HepG2 (cell line): ENCODE data around the gene CHD9. TPM values are rescaled to one million over a fixed set of nuclear protein-coding genes. Genes with fewer than 3 reads are reported as not detected.

Experiments
- AGO2 ChIP-seq: fragments of 200-400 bp; formaldehyde crosslinking; optimal IDR thresholded peaks from 2 replicates; pipeline ENCODE3; 2017; ENCODE audit warnings: mild to moderate bottlenecking, low read depth, low read length, moderate library complexity
- CBX2 ChIP-seq, 2 experiments: fragments of 200-600 bp in 1 of 2; sonication (generic); formaldehyde crosslinking in 1 of 2; IDR thresholded peaks; 2 replicates each; pipeline versions ENCODE4 v1.7.0 to v1.8.1; 2018 to 2022; ENCODE audit warnings: low read depth in 2 of 2, low read length in 1 of 2, mild to moderate bottlenecking in 1 of 2, missing genetic modification reagents in 1 of 2
- SIX1 ChIP-seq: sonication (generic); formaldehyde crosslinking; IDR thresholded peaks from 2 replicates; pipeline ENCODE4 v1.4.0; 2020; ENCODE audit warnings: missing genetic modification reagents, borderline replicate concordance
- TBP ChIP-seq: sonication (generic); formaldehyde crosslinking; IDR thresholded peaks from 2 replicates; pipeline ENCODE4 v1.5.0; 2020; ENCODE audit warnings: missing genetic modification reagents
- ZNF260 ChIP-seq: sonication (generic); formaldehyde crosslinking; IDR thresholded peaks from 2 replicates; pipeline ENCODE4 v1.4.0; 2020; ENCODE audit warnings: missing genetic modification reagents, low read depth, mild to moderate bottlenecking, borderline replicate concordance
- ZNF496 ChIP-seq: sonication (generic); formaldehyde crosslinking; IDR thresholded peaks from 2 replicates; pipeline ENCODE4 v1.8.1; 2023; ENCODE audit warnings: mild to moderate bottlenecking, moderate library complexity, missing genetic modification reagents; ENCODE audit not compliant: insufficient replicate concordance
- ZNF564 ChIP-seq: sonication (generic); formaldehyde crosslinking; IDR thresholded peaks from 2 replicates; pipeline ENCODE4 v1.8.1; 2023; ENCODE audit warnings: mild to moderate bottlenecking, missing genetic modification reagents
- ZNF773 ChIP-seq: sonication (generic); formaldehyde crosslinking; IDR thresholded peaks from 2 replicates; pipeline ENCODE4 v1.4.0; 2020; ENCODE audit warnings: missing genetic modification reagents, borderline replicate concordance
- ZSCAN29 ChIP-seq: sonication (generic); formaldehyde crosslinking; conservative IDR thresholded peaks from 2 replicates; pipeline ENCODE4 v1.4.0; 2020; ENCODE audit warnings: mild to moderate bottlenecking, missing genetic modification reagents
- polyA plus RNA-seq, 8 experiments: library from polyadenylated mRNA; depleted of rRNA in 3 of 8; stranded (reverse) in 7 of 8; unstranded in 1 of 8; fragments of >200 nt; fragmentation: Illumina TruSeq in 4 of 8; extraction: Trizol in 4 of 8; gene quantifications; 2 replicates each; pipeline versions ENCODE4 v1.2.1 to v1.2.3, GENCODE V29; 2011 to 2016; ENCODE audit warnings: low read depth in 4 of 8, missing spikeins in 1 of 8, mixed read lengths in 1 of 8; ENCODE audit not compliant: insufficient read depth in 1 of 8
- total RNA-seq, 5 experiments: library from RNA; depleted of rRNA; stranded (reverse); fragments of >200 nt; fragmentation: Illumina TruSeq; extraction: Trizol; gene quantifications; 2 replicates each; pipeline ENCODE4 v1.2.3, GENCODE V29; 2016; ENCODE audit warnings: low read depth in 1 of 5
- TF ChIP-seq, protein P1 (sequence below): sonication (generic); formaldehyde crosslinking; IDR thresholded peaks from 2 replicates; pipeline ENCODE4 v1.9.0; 2021; ENCODE audit warnings: mild to moderate bottlenecking, missing genetic modification reagents
- TF ChIP-seq, protein P2 (sequence below): IDR thresholded peaks from 2 replicates; pipeline ENCODE4 v1.6.1; 2012; ENCODE audit warnings: low read depth, low read length, improper control_type of control experiment
- TF ChIP-seq, protein P3 (sequence below): sonication (generic); formaldehyde crosslinking; IDR thresholded peaks from 2 replicates; pipeline ENCODE4 v1.5.0; 2020; ENCODE audit warnings: mild to moderate bottlenecking, missing genetic modification reagents, borderline replicate concordance
- TF ChIP-seq, protein P4 (sequence below): sonication (generic); formaldehyde crosslinking; IDR thresholded peaks from 2 replicates; pipeline ENCODE4 v1.4.0; 2020; ENCODE audit warnings: missing genetic modification reagents; ENCODE audit errors: not compliant biosample characterization

The CHD9 gene
- total and polyA plus RNA-seq, 2 of the 13 experiments (the other 11 are each of a cell fraction or from before 2014, with no cell fraction given): 23.4 to 27.7 TPM

DNA sequence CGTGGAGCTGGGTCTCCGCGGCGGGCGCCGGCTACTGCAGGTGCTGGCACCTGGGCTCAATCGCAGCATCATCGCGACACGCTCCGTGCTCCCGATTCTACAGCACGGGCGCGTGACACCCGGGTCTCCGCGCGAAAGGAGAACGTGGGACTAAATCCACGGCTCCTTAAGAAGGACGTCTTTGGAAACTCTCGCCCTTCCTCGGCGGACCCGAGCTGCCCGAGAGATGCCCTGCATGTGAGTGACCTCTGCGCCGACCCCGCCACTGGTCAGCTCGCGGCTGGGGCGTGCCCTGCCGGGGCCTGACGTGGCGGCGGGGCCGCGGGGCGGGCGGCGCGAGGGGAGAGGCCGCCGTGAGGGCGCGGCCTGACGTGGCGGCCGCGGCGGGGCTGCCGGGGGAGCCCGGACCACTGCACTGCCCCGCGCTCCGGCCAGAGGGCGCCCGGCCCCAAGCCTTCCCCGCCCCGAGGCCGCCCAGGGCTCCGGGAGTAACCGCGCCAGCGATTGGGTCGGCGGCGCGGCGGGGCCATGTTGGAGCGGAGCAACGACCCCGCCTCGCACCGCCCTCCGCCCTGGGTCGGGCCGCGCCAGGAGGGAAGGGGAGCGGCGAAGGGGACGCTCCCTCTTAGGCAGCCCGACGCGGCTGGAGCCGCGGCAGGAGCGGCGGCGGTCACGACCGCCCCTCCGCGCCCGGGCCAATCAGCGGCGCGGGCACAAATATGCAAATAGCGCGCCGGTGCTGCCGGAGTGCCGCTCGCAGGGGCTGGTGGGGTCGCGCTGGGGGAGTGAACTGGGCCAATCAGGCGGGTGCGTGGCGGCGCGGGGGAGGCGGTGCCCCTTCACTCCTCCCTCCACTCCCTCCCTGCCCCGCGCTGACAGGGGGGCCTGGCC is 75.6 kb downstream of the CHD9 start (continued):
- TF ChIP-seq, protein P1, sequence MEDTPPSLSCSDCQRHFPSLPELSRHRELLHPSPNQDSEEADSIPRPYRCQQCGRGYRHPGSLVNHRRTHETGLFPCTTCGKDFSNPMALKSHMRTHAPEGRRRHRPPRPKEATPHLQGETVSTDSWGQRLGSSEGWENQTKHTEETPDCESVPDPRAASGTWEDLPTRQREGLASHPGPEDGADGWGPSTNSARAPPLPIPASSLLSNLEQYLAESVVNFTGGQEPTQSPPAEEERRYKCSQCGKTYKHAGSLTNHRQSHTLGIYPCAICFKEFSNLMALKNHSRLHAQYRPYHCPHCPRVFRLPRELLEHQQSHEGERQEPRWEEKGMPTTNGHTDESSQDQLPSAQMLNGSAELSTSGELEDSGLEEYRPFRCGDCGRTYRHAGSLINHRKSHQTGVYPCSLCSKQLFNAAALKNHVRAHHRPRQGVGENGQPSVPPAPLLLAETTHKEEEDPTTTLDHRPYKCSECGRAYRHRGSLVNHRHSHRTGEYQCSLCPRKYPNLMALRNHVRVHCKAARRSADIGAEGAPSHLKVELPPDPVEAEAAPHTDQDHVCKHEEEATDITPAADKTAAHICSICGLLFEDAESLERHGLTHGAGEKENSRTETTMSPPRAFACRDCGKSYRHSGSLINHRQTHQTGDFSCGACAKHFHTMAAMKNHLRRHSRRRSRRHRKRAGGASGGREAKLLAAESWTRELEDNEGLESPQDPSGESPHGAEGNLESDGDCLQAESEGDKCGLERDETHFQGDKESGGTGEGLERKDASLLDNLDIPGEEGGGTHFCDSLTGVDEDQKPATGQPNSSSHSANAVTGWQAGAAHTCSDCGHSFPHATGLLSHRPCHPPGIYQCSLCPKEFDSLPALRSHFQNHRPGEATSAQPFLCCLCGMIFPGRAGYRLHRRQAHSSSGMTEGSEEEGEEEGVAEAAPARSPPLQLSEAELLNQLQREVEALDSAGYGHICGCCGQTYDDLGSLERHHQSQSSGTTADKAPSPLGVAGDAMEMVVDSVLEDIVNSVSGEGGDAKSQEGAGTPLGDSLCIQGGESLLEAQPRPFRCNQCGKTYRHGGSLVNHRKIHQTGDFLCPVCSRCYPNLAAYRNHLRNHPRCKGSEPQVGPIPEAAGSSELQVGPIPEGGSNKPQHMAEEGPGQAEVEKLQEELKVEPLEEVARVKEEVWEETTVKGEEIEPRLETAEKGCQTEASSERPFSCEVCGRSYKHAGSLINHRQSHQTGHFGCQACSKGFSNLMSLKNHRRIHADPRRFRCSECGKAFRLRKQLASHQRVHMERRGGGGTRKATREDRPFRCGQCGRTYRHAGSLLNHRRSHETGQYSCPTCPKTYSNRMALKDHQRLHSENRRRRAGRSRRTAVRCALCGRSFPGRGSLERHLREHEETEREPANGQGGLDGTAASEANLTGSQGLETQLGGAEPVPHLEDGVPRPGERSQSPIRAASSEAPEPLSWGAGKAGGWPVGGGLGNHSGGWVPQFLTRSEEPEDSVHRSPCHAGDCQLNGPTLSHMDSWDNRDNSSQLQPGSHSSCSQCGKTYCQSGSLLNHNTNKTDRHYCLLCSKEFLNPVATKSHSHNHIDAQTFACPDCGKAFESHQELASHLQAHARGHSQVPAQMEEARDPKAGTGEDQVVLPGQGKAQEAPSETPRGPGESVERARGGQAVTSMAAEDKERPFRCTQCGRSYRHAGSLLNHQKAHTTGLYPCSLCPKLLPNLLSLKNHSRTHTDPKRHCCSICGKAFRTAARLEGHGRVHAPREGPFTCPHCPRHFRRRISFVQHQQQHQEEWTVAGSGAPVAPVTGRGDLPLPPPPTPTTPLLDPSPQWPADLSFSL (CRISPR knock-in tag): no peak
- TF ChIP-seq, protein P2, sequence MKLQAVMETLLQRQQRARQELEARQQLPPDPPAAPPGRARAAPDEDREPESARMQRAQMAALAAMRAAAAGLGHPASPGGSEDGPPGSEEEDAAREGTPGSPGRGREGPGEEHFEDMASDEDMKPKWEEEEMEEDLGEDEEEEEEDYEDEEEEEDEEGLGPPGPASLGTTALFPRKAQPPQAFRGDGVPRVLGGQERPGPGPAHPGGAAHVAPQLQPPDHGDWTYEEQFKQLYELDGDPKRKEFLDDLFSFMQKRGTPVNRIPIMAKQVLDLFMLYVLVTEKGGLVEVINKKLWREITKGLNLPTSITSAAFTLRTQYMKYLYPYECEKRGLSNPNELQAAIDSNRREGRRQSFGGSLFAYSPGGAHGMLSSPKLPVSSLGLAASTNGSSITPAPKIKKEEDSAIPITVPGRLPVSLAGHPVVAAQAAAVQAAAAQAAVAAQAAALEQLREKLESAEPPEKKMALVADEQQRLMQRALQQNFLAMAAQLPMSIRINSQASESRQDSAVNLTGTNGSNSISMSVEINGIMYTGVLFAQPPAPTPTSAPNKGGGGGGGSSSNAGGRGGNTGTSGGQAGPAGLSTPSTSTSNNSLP: no peak
- TF ChIP-seq, protein P3, sequence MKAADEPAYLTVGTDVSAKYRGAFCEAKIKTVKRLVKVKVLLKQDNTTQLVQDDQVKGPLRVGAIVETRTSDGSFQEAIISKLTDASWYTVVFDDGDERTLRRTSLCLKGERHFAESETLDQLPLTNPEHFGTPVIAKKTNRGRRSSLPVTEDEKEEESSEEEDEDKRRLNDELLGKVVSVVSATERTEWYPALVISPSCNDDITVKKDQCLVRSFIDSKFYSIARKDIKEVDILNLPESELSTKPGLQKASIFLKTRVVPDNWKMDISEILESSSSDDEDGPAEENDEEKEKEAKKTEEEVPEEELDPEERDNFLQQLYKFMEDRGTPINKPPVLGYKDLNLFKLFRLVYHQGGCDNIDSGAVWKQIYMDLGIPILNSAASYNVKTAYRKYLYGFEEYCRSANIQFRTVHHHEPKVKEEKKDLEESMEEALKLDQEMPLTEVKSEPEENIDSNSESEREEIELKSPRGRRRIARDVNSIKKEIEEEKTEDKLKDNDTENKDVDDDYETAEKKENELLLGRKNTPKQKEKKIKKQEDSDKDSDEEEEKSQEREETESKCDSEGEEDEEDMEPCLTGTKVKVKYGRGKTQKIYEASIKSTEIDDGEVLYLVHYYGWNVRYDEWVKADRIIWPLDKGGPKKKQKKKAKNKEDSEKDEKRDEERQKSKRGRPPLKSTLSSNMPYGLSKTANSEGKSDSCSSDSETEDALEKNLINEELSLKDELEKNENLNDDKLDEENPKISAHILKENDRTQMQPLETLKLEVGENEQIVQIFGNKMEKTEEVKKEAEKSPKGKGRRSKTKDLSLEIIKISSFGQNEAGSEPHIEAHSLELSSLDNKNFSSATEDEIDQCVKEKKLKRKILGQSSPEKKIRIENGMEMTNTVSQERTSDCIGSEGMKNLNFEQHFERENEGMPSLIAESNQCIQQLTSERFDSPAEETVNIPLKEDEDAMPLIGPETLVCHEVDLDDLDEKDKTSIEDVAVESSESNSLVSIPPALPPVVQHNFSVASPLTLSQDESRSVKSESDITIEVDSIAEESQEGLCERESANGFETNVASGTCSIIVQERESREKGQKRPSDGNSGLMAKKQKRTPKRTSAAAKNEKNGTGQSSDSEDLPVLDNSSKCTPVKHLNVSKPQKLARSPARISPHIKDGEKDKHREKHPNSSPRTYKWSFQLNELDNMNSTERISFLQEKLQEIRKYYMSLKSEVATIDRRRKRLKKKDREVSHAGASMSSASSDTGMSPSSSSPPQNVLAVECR: peak; percentile 76
- TF ChIP-seq AGO2: peak; percentile 95
- TF ChIP-seq ZNF260: no peak
- peak; percentile 69; the same call in 1 of the 2 replicates for TF ChIP-seq CBX2 (IDR thresholded peaks at IDR 0.05; ENCODE audit: low read depth, low read length)
- no peak; the same call in 1 of the 2 replicates for TF ChIP-seq CBX2 (CRISPR knock-in tag; IDR thresholded peaks at IDR 0.05; ENCODE audit: low read depth)
- 0 out of 2 replicates have a peak, but pooled peaks have one; percentile 9 for TF ChIP-seq TBP (CRISPR knock-in tag)
- TF ChIP-seq, protein P4, sequence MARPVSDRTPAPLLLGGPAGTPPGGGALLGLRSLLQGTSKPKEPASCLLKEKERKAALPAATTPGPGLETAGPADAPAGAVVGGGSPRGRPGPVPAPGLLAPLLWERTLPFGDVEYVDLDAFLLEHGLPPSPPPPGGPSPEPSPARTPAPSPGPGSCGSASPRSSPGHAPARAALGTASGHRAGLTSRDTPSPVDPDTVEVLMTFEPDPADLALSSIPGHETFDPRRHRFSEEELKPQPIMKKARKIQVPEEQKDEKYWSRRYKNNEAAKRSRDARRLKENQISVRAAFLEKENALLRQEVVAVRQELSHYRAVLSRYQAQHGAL (CRISPR knock-in tag): peak; percentile 50
- TF ChIP-seq ZNF496 (CRISPR knock-in tag): no peak
- TF ChIP-seq ZNF564 (CRISPR knock-in tag): 0 out of 2 replicates have a peak, but pooled peaks have one; percentile 53
- peak; percentile 36; the same call in 1 of the 2 replicates for TF ChIP-seq ZNF773 (CRISPR knock-in tag)
- TF ChIP-seq ZSCAN29 (CRISPR knock-in tag): no peak
- no peak for TF ChIP-seq SIX1 (CRISPR knock-in tag)
